ENCODE results near the gene IFT74.

Gene IFT74

GRCh38 chr9:26951794-26952193 is 4.4 kb upstream of the IFT74 start:
- ATAC-seq: no peak
- Mint-ChIP-seq H3K27me3 (peaks cover 9% of the 10 kb centered on the region), H3K36me3 (no peaks in the 10 kb centered on the region), H3K9me3 (no peaks in the 10 kb centered on the region), H3K27ac (no peak overlapping the region), H3K4me3 (no peak overlapping the region), H3K4me1 (peaks cover 29% of the 10 kb centered on the region)

DNA sequence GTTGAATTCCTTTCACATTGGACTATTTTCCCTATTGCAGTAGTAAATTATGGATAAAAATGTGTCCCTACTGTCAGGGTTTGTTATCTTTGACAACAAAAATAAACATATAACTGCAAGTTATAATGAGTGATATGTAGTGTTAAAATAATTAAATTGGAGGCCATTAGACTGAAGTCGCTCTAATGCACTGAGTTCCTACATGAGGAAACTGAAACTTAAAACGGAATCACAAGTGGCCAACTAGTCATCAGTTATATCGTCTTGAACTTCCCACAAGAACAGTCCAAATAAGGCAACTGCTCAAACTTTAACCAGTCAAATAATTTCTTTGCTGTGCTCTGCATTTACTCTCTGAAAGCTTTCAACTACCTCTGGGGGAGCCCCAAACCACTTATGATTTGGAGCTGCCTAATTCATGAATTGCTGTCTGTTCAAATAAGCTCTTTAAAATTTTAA is 2.1 kb upstream of the IFT74 start:
- H3K27ac Mint-ChIP-seq: peak overlapping the region; percentile 96
- H3K27me3 Mint-ChIP-seq: peaks cover 2% of the 10 kb centered on the region
- no peaks in the 10 kb centered on the region for H3K36me3 Mint-ChIP-seq
- no peak overlapping the region for H3K4me3 Mint-ChIP-seq
- no peak for ATAC-seq
- no peaks in the 10 kb centered on the region for H3K9me3 Mint-ChIP-seq
- H3K4me1 Mint-ChIP-seq: peaks cover 18% of the 10 kb centered on the region

DNA sequence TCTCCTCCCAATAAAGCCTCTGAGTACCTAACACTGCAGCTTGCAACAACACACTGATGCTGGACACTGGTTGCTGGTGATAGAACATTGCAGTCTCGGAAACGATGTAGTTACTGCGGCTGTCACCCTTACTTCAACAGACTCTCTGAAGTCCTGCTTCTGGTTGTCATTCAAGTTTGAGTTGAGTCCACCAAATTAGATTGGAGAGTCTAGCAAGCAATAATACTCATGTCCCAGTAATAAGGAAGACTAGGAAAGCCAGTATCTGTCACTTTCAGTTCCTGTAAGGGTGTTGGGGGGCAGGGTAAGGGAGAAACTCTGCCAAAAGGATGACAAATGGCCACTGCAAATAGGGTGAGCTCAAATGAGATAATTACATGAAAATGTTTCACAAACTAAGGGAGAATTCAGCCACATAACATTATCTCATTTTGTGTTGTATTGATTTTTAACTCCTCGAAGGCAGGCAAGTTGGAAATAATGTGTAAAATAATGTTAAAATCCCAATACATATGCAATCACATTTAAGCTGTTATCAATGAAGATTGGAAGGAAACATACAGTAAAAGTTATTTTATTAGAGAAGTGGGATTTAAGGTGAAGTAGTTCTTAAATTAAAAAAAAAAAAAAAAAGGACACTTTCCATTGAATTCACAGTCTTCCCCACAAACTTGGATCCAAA is 849 bp upstream of the IFT74 start:
- Mint-ChIP-seq H3K4me3 (peak overlapping the region; percentile 81), H3K27ac (peak overlapping the region; percentile 96), H3K27me3 (no peaks in the 10 kb centered on the region), H3K9me3 (no peaks in the 10 kb centered on the region), H3K36me3 (no peaks in the 10 kb centered on the region), H3K4me1 (peaks cover 18% of the 10 kb centered on the region)
- ATAC-seq: no peak

DNA sequence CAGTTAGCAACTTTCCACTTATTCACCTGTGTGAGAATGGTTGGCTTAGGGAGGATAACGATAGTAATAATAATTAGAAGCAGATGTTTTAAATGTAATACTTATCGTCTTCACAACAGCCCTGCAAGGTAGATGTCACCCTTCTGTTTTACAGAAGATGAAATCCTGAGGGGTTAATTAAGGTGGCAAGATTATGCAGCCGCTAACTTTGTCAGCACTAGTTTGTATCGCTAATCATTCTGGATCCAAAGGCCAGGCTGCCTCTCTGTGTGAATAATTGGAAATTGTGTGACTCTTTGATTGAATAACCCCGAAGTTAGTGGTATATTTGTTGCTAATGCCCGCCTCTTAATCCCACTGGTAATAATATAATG is 635 bp downstream of the IFT74 start:
- Mint-ChIP-seq H3K4me3 (peak overlapping the region; percentile 81), H3K4me1 (peaks cover 25% of the 10 kb centered on the region), H3K36me3 (peaks cover 5% of the 10 kb centered on the region), H3K27me3 (no peaks in the 10 kb centered on the region), H3K27ac (peak overlapping the region; percentile 96), H3K9me3 (no peaks in the 10 kb centered on the region)
- ATAC-seq: no peak

- Mint-ChIP-seq H3K4me3 (no peak overlapping the region), H3K27me3 (no peaks in the 10 kb centered on the region), H3K36me3 (peaks cover 38% of the 10 kb centered on the region), H3K27ac (no peak overlapping the region), H3K9me3 (peaks cover 5% of the 10 kb centered on the region), H3K4me1 (peaks cover 8% of the 10 kb centered on the region)
- no peak for ATAC-seq
Measured at GRCh38 chr9:26971721-26972120, 15.5 kb downstream of the IFT74 start.

DNA sequence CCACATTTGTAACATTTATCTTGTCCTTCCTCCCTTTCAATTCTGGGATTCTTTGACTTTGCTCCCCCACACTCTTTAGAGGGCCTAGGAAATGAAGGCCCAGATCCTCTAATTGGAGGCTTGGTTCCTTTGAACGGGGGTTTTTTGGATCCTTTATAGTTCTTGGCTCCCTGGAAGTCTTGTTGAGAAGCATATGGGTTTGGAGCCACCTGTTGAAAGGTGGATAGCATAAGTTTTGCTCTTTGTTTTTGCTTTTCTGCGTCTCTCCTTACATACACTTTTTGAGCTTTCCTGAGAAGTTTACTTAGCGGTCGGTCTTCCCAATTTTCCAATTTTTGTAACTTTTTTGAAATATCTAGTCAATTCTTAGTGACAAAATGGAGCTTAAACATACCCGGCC is 17.8 kb downstream of the IFT74 start:
- H3K27ac Mint-ChIP-seq: no peak overlapping the region
- no peaks in the 10 kb centered on the region for H3K4me1 Mint-ChIP-seq
- no peaks in the 10 kb centered on the region for H3K27me3 Mint-ChIP-seq
- no peak overlapping the region for H3K4me3 Mint-ChIP-seq
- ATAC-seq: no peak
- peaks cover 36% of the 10 kb centered on the region for H3K36me3 Mint-ChIP-seq
- H3K9me3 Mint-ChIP-seq: peaks cover 5% of the 10 kb centered on the region

- H3K36me3 Mint-ChIP-seq: peaks cover 29% of the 10 kb centered on the region
- H3K9me3 Mint-ChIP-seq: no peaks in the 10 kb centered on the region
- no peak for ATAC-seq
- peak overlapping the region; percentile 35 for H3K27ac Mint-ChIP-seq
- H3K4me1 Mint-ChIP-seq: no peaks in the 10 kb centered on the region
- no peaks in the 10 kb centered on the region for H3K27me3 Mint-ChIP-seq
- no peak overlapping the region for H3K4me3 Mint-ChIP-seq
Measured at GRCh38 chr9:26974927-26975326, 18.7 kb downstream of the IFT74 start.

GRCh38 chr9:26975728-26976707 is 19.8 kb downstream of the IFT74 start:
- Mint-ChIP-seq H3K27ac (no peak overlapping the region), H3K4me1 (no peaks in the 10 kb centered on the region), H3K36me3 (peaks cover 25% of the 10 kb centered on the region)

DNA sequence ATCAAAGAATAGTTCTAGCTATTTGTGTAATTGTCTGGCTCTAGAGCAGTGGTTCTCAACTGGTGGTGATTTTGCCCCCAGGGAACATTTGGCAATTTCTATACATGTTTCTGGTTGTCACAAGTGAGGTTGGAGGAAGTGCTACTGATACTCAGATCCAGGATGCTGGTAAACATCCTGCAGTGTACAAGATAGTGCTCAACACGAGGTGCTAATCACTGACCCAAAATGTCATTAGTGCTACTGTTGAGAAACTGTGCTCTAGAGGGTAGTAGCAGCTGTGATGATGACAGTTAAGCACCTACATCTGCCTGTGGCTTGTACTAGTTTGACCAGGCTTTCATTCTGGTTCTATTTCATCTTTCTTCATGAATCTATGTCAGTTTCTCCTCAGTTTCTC is 27.1 kb downstream of the IFT74 start:
- Mint-ChIP-seq H3K27ac (no peak overlapping the region), H3K4me3 (no peak overlapping the region), H3K27me3 (no peaks in the 10 kb centered on the region), H3K9me3 (no peaks in the 10 kb centered on the region), H3K4me1 (no peaks in the 10 kb centered on the region), H3K36me3 (peaks cover 17% of the 10 kb centered on the region)
- no peak for ATAC-seq

More at GRCh38 chr9:26975728-26976707, 19.8 kb downstream of the IFT74 start:
- H3K4me3 Mint-ChIP-seq: no peak overlapping the region
- no peaks in the 10 kb centered on the region for H3K27me3 Mint-ChIP-seq
- ATAC-seq: no peak
- no peaks in the 10 kb centered on the region for H3K9me3 Mint-ChIP-seq

DNA sequence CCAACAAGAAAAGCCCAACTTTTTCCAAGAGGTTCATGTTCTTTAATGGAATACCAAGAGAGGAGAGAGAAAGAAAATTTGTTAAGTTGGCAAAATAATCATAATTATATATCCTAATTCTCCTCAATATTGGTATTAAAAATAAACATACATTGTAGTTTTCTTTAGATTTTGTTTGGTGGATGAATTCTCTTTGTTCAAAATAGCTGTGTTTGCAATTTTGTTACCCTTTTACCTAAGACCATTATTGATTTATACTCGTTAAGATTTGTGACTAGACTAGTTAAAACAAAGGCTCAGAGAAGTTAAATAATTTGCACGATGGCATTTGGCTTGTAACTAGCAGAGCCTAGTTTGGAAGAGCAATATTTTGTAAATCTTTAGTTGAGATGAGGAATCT is 39.6 kb downstream of the IFT74 start:
- no peaks in the 10 kb centered on the region for H3K9me3 Mint-ChIP-seq
- no peaks in the 10 kb centered on the region for H3K27me3 Mint-ChIP-seq
- H3K36me3 Mint-ChIP-seq: peaks cover 14% of the 10 kb centered on the region
- ATAC-seq: no peak
- H3K4me3 Mint-ChIP-seq: no peak overlapping the region
- no peak overlapping the region for H3K27ac Mint-ChIP-seq
- no peaks in the 10 kb centered on the region for H3K4me1 Mint-ChIP-seq

DNA sequence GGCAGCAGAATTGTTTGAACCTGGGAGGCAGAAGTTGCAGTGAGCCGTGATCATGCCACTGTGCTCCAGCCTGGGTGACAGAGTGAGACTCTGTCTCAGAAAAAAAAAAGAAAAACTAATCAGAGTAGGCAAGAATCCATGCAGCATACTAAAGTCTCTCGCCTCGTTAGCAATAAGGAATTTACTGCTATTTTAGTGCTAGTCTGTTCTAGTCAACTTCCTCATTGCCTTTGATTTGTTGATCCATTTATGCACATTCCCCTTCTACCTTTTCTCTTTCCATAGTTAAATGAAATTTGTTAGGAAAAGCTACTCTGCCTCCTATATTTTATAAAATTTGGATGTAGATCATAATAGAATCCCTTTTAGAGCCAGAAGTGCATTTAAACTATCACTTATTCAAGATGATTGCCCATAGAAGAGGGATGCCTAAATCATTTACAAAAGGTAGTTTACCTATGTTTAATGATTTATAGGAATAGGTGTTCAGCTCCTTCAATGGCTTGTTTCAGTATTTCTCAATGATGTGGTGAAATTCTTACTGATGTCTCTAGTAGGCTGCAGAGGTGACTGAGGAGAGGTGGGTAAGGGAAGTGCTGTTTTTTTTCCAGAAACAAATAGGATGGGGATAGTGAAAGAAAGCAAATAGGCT is 47.3 kb downstream of the IFT74 start:
- no peak overlapping the region for H3K4me3 Mint-ChIP-seq
- H3K9me3 Mint-ChIP-seq: no peaks in the 10 kb centered on the region
- peaks cover 36% of the 10 kb centered on the region for H3K36me3 Mint-ChIP-seq
- H3K27me3 Mint-ChIP-seq: no peaks in the 10 kb centered on the region
- H3K4me1 Mint-ChIP-seq: no peaks in the 10 kb centered on the region
- H3K27ac Mint-ChIP-seq: no peak overlapping the region
- no peak for ATAC-seq

GRCh38 chr9:27005491-27005890 is 49.3 kb downstream of the IFT74 start, which contains the start of gene LRRC19:
LRRC19 (minus strand) TSS chr9:27005672; CDS start chr9:26999694, 5,978 bp downstream.
- Mint-ChIP-seq H3K4me1 (no peaks in the 10 kb centered on the region), H3K27ac (no peak within 1 kb of the TSS), H3K36me3 (peaks cover 38% of the 10 kb centered on the region), H3K9me3 (no peaks in the 10 kb centered on the region), H3K27me3 (no peaks in the 10 kb centered on the region), H3K4me3 (no peak within 1 kb of the TSS)
- ATAC-seq: no peak

DNA sequence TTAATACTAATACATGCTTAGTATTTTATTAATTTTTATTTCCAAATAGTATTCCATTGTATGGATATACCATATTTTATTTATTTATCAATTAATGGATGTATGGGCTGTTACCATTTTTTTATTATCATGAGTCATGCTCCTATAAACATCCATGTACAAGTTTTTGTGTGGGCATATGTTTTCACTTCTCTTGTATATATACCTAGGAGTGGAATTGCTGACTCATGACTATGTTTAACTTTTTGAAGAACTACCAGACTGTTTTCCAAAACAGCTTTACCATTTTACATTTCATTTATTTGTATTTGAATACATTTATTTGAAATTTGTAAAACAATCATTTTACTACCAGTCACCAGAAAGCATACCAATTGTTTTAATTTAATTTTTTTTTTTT is 63.4 kb downstream of the IFT74 start:
- H3K4me1 Mint-ChIP-seq: no peaks in the 10 kb centered on the region
- ATAC-seq: no peak
- peaks cover 51% of the 10 kb centered on the region for H3K36me3 Mint-ChIP-seq

GRCh38 chr9:27022920-27023319 is 66.7 kb downstream of the IFT74 start:
- Mint-ChIP-seq H3K4me3 (no peak overlapping the region), H3K27me3 (no peaks in the 10 kb centered on the region)

More for the DNA sequence above, 63.4 kb downstream of the IFT74 start:
- Mint-ChIP-seq H3K27me3 (no peaks in the 10 kb centered on the region), H3K9me3 (no peaks in the 10 kb centered on the region), H3K27ac (no peak overlapping the region), H3K4me3 (no peak overlapping the region)

DNA sequence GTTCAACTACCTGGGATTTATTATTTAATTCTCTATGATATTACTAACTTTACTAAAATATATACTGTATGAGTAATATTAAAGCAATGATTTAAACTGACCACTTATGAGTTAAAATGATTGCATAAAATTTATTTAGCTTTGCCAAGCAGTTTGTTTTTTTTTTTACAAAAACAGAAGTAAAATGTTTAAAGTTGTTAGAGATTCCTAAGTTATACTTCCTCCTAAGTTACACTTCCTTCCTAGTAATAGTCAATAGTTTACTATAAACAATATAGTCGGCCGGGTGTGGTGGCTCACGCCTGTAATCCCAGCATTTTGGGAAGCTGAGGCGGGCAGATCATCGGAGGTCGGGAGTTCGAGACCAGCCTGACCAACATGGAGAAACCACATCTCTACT is 73.0 kb downstream of the IFT74 start:
- Mint-ChIP-seq H3K27ac (no peak overlapping the region), H3K4me3 (no peak overlapping the region), H3K4me1 (no peaks in the 10 kb centered on the region), H3K27me3 (no peaks in the 10 kb centered on the region), H3K36me3 (peaks cover 17% of the 10 kb centered on the region), H3K9me3 (no peaks in the 10 kb centered on the region)
- ATAC-seq: no peak

More at GRCh38 chr9:27022920-27023319, 66.7 kb downstream of the IFT74 start:
- no peak for ATAC-seq
- peaks cover 56% of the 10 kb centered on the region for H3K36me3 Mint-ChIP-seq
- H3K9me3 Mint-ChIP-seq: no peaks in the 10 kb centered on the region
- no peak overlapping the region for H3K27ac Mint-ChIP-seq
- no peaks in the 10 kb centered on the region for H3K4me1 Mint-ChIP-seq
